Hepatocyte (in vitro differentiated cells): ENCODE data around the gene PIK3AP1.

Experiments used
- CTCF ChIP-seq: fragments of 200-600 bp; sonication (generic); IDR thresholded peaks from 2 replicates; pipeline ENCODE4 v1.5.1; 2016; ENCODE audit warnings: antibody characterized with exemption, mild to moderate bottlenecking; ENCODE audit not compliant: poor library complexity
- EZH2 ChIP-seq: fragments of 200-600 bp; sonication (generic); IDR thresholded peaks from 2 replicates; pipeline ENCODE4 v1.6.1; 2016; ENCODE audit warnings: antibody characterized with exemption, mild to moderate bottlenecking, borderline replicate concordance
- EZH2phosphoT487 ChIP-seq: fragments of 200-600 bp; sonication (generic); IDR thresholded peaks from one replicate; pipeline ENCODE4 v1.6.1; 2018; ENCODE audit warnings: antibody characterized with exemption, mild to moderate bottlenecking, low read depth, moderate library complexity; ENCODE audit not compliant: unreplicated experiment, severe bottlenecking

DNA sequence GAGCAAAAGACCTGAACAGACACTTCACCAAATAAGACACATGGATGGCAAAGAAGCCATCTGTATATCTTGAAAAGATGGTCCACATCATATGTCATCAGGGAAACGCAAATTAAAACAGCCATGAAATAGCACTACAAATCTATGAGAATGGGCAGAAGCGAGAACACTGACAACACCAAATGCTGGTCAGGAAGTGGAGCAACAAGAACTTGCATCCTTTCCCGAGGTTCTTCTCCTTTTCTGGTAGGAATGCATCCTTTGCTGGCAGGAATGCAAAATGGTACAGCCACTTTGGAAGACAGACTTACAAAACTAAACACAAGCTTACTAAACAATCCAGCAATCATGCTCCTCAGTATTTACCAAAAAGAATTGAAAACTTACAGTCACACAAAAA, 60.0 kb downstream of the PIK3AP1 start:
- TF ChIP-seq CTCF (no peak), EZH2phosphoT487 (no peak), EZH2 (no peak)
